ENCODE data around the gene C3orf22. TPM values are rescaled to one million over a fixed set of nuclear protein-coding genes. Genes with fewer than 3 reads are reported as not detected.

Gene C3orf22
- total and polyA plus RNA-seq, 2 experiments from 2014 or later: not detected

DNA sequence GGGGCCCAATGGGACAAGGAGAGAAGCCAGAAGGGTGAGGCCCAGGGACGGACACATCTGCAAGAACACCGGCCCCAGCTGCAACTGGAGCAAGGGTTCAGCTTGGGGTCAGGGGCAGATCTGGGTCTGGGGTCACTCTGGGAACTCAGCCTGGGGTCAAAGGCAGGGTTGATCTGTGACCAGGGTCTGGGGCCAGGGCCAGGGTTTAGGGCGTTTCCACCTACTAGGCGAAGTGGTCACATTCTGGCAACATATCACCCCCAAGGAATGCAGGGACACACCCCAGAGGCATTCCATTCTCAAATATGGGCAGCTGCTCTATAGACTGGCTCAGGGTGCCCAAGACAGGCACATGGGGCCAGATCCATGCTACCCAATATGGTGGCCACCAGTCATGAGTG lies 50.2 kb downstream of the C3orf22 start:
- no peaks in the 10 kb centered on the region for H4K20me1 ChIP-seq (ENCODE audit: insufficient read depth)
- peak; percentile 44 for DNase-seq
- TF ChIP-seq EZH2phosphoT487 (IDR thresholded peaks at IDR 0.05; ENCODE audit: insufficient read depth, low read depth): no peak
- TF ChIP-seq EZH2 (IDR thresholded peaks at IDR 0.05; ENCODE audit: insufficient read depth, poor library complexity, severe bottlenecking): no peak
- no peaks in the 10 kb centered on the region for H3K36me3 ChIP-seq (ENCODE audit: low read depth)
- H3F3A ChIP-seq (ENCODE audit: insufficient read depth): no peaks in the 10 kb centered on the region
- H3K79me2 ChIP-seq (ENCODE audit: insufficient read depth): no peaks in the 10 kb centered on the region
- H3K9me2 ChIP-seq (ENCODE audit: insufficient read depth): no peaks in the 10 kb centered on the region
- no peak overlapping the region for H3K27ac ChIP-seq
- H3K9me3 ChIP-seq (ENCODE audit: low read depth): no peaks in the 10 kb centered on the region
- no peak overlapping the region for H3K4me3 ChIP-seq
- H3K9ac ChIP-seq: no peak overlapping the region
- no peak overlapping the region for H2AFZ ChIP-seq
- no peak overlapping the region for H3K4me2 ChIP-seq (ENCODE audit: unreplicated experiment)
- peaks cover 3% of the 10 kb centered on the region; the same call in 1 of the 2 replicates for H3K27me3 ChIP-seq (replicated peaks; ENCODE audit: insufficient read depth)
- WGBS, 2 experiments (ENCODE audit: low coverage in 1 of 2, low lambda C conversion rate in 2 of 2, missing lambda C conversion rate in 2 of 2): 69 to 80% methylated on average over 4 of the region's 4 CpGs
- H3K4me1 ChIP-seq (ENCODE audit: insufficient read depth): 0 out of 2 replicates have a peak, but pooled peaks cover 4% of the 10 kb centered on the region
- in situ Hi-C loops (cut with MboI): no loop called here

DNA sequence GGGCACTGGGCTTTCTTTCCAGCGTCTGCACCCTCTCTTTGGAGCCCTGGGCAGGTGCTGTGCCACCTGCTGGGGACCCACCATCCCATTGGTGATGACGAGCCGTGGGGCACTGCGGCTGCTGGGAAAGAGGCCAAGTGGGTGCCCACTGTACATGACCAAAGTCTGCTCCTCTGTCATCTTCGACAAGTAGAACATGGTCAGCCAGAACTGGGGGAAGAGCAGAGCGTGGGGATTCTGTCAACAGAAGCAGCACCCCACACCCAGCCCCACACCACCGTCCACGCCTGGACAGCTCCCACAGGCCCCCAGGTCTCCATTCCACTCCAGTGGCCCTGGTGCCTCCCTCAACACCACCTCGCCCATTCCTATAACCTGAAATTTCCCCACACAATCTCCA lies 50.8 kb downstream of the C3orf22 start:
- no peak for DNase-seq
- Histone ChIP-seq H3K4me2 (ENCODE audit: unreplicated experiment) (no peak overlapping the region), H3K4me1 (ENCODE audit: insufficient read depth) (0 out of 2 replicates have a peak, but pooled peaks cover 4% of the 10 kb centered on the region), H3F3A (ENCODE audit: insufficient read depth) (0 out of 2 replicates have a peak, but pooled peaks cover 1% of the 10 kb centered on the region), H3K9ac (no peak overlapping the region), H3K36me3 (ENCODE audit: low read depth) (no peaks in the 10 kb centered on the region), H3K9me3 (ENCODE audit: low read depth) (no peaks in the 10 kb centered on the region), H3K9me2 (ENCODE audit: insufficient read depth) (no peaks in the 10 kb centered on the region), H3K4me3 (no peak overlapping the region), H4K20me1 (ENCODE audit: insufficient read depth) (no peaks in the 10 kb centered on the region), H2AFZ (no peak overlapping the region), H3K27me3 (replicated peaks; ENCODE audit: insufficient read depth) (peaks cover 3% of the 10 kb centered on the region; the same call in 1 of the 2 replicates), H3K27ac (no peak overlapping the region), H3K79me2 (ENCODE audit: insufficient read depth) (no peaks in the 10 kb centered on the region)
- TF ChIP-seq EZH2phosphoT487 (IDR thresholded peaks at IDR 0.05; ENCODE audit: insufficient read depth, low read depth): no peak
- TF ChIP-seq EZH2 (IDR thresholded peaks at IDR 0.05; ENCODE audit: insufficient read depth, poor library complexity, severe bottlenecking): no peak
- in situ Hi-C loops (cut with MboI): no loop called here
- 83 to 91% methylated on average over 9 of the region's 9 CpGs for WGBS, 2 experiments (ENCODE audit: low coverage in 1 of 2, low lambda C conversion rate in 2 of 2, missing lambda C conversion rate in 2 of 2)

DNA sequence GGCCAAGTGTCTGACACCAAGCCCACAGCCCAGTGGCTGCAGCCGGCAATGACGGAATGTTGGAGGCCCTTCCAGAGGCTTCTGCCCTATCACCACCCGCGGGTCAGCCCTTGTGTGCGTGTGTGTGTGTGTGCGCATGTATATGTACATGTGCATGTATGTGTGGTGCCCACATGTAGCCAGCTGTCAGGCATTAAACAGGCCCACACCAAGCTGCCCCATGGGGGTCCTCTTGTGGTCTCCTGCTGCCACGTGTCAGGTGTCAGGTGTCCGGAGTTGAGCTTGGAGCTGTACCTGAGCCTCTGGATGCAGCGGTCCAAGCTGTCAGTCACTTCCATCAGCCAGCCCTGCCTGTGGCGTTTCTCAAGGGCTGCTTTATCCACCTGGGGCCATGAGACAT lies 55.0 kb downstream of the C3orf22 start:
- H3K9me2 ChIP-seq (ENCODE audit: insufficient read depth): no peaks in the 10 kb centered on the region
- TF ChIP-seq EZH2phosphoT487 (IDR thresholded peaks at IDR 0.05; ENCODE audit: insufficient read depth, low read depth): no peak
- TF ChIP-seq EZH2 (IDR thresholded peaks at IDR 0.05; ENCODE audit: insufficient read depth, poor library complexity, severe bottlenecking): no peak
- in situ Hi-C loops (cut with MboI): no loop called here
- 0 out of 2 replicates have a peak, but pooled peaks cover 12% of the 10 kb centered on the region for H3F3A ChIP-seq (ENCODE audit: insufficient read depth)
- H3K27me3 ChIP-seq (replicated peaks; ENCODE audit: insufficient read depth): peaks cover 3% of the 10 kb centered on the region; the same call in 1 of the 2 replicates
- H3K36me3 ChIP-seq (ENCODE audit: low read depth): no peaks in the 10 kb centered on the region
- H3K4me2 ChIP-seq (ENCODE audit: unreplicated experiment): no peak overlapping the region
- H4K20me1 ChIP-seq (ENCODE audit: insufficient read depth): no peaks in the 10 kb centered on the region
- no peak overlapping the region for H3K9ac ChIP-seq
- 76 to 82% methylated on average over 10 of the region's 10 CpGs for WGBS, 2 experiments (ENCODE audit: low coverage in 1 of 2, low lambda C conversion rate in 2 of 2, missing lambda C conversion rate in 2 of 2)
- no peak overlapping the region for H2AFZ ChIP-seq
- no peak overlapping the region for H3K4me3 ChIP-seq
- no peak for DNase-seq
- no peaks in the 10 kb centered on the region for H3K9me3 ChIP-seq (ENCODE audit: low read depth)
- H3K4me1 ChIP-seq (ENCODE audit: insufficient read depth): no peaks in the 10 kb centered on the region
- H3K27ac ChIP-seq: no peak overlapping the region
- no peaks in the 10 kb centered on the region for H3K79me2 ChIP-seq (ENCODE audit: insufficient read depth)

DNA sequence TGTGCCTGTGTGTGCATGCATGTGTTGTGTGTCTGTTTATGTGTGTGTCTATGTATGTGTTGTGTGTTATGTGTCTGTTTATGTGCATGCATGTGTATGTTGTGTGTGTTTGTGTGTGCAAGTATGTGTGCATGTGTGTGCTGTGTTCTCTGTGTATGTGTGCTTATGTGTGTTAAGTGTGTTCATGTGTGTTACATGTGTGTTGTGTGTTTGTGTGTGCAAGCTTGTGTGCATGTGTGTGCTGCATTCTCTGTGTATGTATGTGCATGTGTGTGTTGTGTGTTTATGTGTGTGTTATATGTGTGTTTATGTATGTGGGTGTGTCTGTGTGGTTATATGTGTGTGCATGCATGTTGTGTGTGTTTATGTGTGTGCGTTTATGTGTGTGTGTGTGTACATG lies 56.1 kb downstream of the C3orf22 start:
- no peaks in the 10 kb centered on the region for H3K36me3 ChIP-seq (ENCODE audit: low read depth)
- H3K4me1 ChIP-seq (ENCODE audit: insufficient read depth): no peaks in the 10 kb centered on the region

More for the DNA sequence above, 56.1 kb downstream of the C3orf22 start:
- Histone ChIP-seq H2AFZ (no peak overlapping the region), H3K9me2 (ENCODE audit: insufficient read depth) (no peaks in the 10 kb centered on the region), H3K4me2 (ENCODE audit: unreplicated experiment) (no peak overlapping the region), H3K9ac (no peak overlapping the region), H3K27me3 (replicated peaks; ENCODE audit: insufficient read depth) (peaks cover 3% of the 10 kb centered on the region; the same call in 1 of the 2 replicates), H3K79me2 (ENCODE audit: insufficient read depth) (no peaks in the 10 kb centered on the region), H4K20me1 (ENCODE audit: insufficient read depth) (no peaks in the 10 kb centered on the region), H3F3A (ENCODE audit: insufficient read depth) (0 out of 2 replicates have a peak, but pooled peaks cover 12% of the 10 kb centered on the region), H3K4me3 (no peak overlapping the region), H3K27ac (no peak overlapping the region), H3K9me3 (ENCODE audit: low read depth) (no peaks in the 10 kb centered on the region)
- 60 to 83% methylated on average over 1 of the region's 1 CpG for WGBS, 2 experiments (ENCODE audit: low coverage in 1 of 2, low lambda C conversion rate in 2 of 2, missing lambda C conversion rate in 2 of 2)
- DNase-seq: no peak
- in situ Hi-C loops (cut with MboI): no loop called here
- TF ChIP-seq EZH2phosphoT487 (IDR thresholded peaks at IDR 0.05; ENCODE audit: insufficient read depth, low read depth): no peak
- TF ChIP-seq EZH2 (IDR thresholded peaks at IDR 0.05; ENCODE audit: insufficient read depth, poor library complexity, severe bottlenecking): no peak
